ENCODE measurements around the gene FAM20C. TPM values are rescaled to one million over a fixed set of nuclear protein-coding genes. Genes with fewer than 3 reads are reported as not detected.

Gene FAM20C
- total RNA-seq, 1 experiment from 2014 or later, result 62.4 TPM

- in situ Hi-C loops (cut with HindIII; ENCODE audit: low pct_unique_long_range_greater_than_20kb, low sequenced_read_pairs), result no loop called here
- BruUV-seq (replicated peaks), result no TSS peak
- H3K27me3 ChIP-seq (ENCODE audit: control insufficient read depth, insufficient read depth, low read length), result no peaks in the 10 kb centered on the region
- H3K4me3 ChIP-seq (ENCODE audit: low read depth in 2 of 2, low read length in 2 of 2), result no peak overlapping the region
- no peak for DNase-seq (ENCODE audit: low read depth, low spot score)
- intact Hi-C loops (cut with micrococcal nuclease; ENCODE audit: unreplicated experiment), result no loop called here
- H3K4me1 ChIP-seq (ENCODE audit: control insufficient read depth, insufficient read depth, low read length), result peaks cover 11% of the 10 kb centered on the region
- H3K27ac ChIP-seq (ENCODE audit: low read length), result no peak overlapping the region
- no peaks in the 10 kb centered on the region for H3K9me3 ChIP-seq (ENCODE audit: control insufficient read depth, insufficient read depth, low read depth, low read length)
- TF ChIP-seq REST (IDR thresholded peaks at IDR 0.05; ENCODE audit: insufficient read depth in 1 of 2, low read depth in 2 of 2, low read length in 1 of 2), result no peak
- no peak for TF ChIP-seq POLR2AphosphoS5 (IDR thresholded peaks at IDR 0.05; ENCODE audit: low read depth, low read length)
- no peak for TF ChIP-seq CTCF (IDR thresholded peaks at IDR 0.05)
- TF ChIP-seq TCF7L2 (IDR thresholded peaks at IDR 0.05; ENCODE audit: low read depth, low read length), result no peak
- no peak for TF ChIP-seq SIN3A (IDR thresholded peaks at IDR 0.05; ENCODE audit: borderline replicate concordance, insufficient read depth, low read depth, low read length)
- no peak for ATAC-seq
- peaks cover 2% of the 10 kb centered on the region; the same call in 1 of the 2 replicates for H3K36me3 ChIP-seq (ENCODE audit: control insufficient read depth, insufficient read depth, low read length)
- POLR2A ChIA-PET, result no interaction called here
- CTCF ChIA-PET, result no interaction called here
These were observed 5.3 kb downstream of the FAM20C start for GRCh38 chr7:197413-198335.

GRCh38 chr7:199483-200249 lies 7.3 kb downstream of the FAM20C start:
- H3K36me3 ChIP-seq (ENCODE audit: control insufficient read depth, insufficient read depth, low read length), result no peaks in the 10 kb centered on the region
- no peaks in the 10 kb centered on the region for H3K9me3 ChIP-seq (ENCODE audit: control insufficient read depth, insufficient read depth, low read depth, low read length)
- ChIA-PET CTCF (interaction anchor here (0.6 kb wide), 1 partner anchor 40 kb away, joined by 3 read pairs; no protein-coding TSS in a partner anchor), POLR2A (no interaction called here)
- H3K27ac ChIP-seq (ENCODE audit: low read length), result no peak overlapping the region
- DNase-seq (ENCODE audit: low read depth, low spot score) (no peak), ATAC-seq (no peak)
- no peak overlapping the region for H3K4me3 ChIP-seq (ENCODE audit: low read depth in 2 of 2, low read length in 2 of 2)
- intact Hi-C loops (cut with micrococcal nuclease; ENCODE audit: unreplicated experiment) (no loop called here), in situ Hi-C loops (cut with HindIII; ENCODE audit: low pct_unique_long_range_greater_than_20kb, low sequenced_read_pairs) (no loop called here)
- H3K27me3 ChIP-seq (ENCODE audit: control insufficient read depth, insufficient read depth, low read length), result no peaks in the 10 kb centered on the region
- BruUV-seq (replicated peaks), result no TSS peak
- TF ChIP-seq REST (IDR thresholded peaks at IDR 0.05; ENCODE audit: insufficient read depth in 1 of 2, low read depth in 2 of 2, low read length in 1 of 2) (no peak), POLR2AphosphoS5 (IDR thresholded peaks at IDR 0.05; ENCODE audit: low read depth, low read length) (no peak), SIN3A (IDR thresholded peaks at IDR 0.05; ENCODE audit: borderline replicate concordance, insufficient read depth, low read depth, low read length) (no peak), CTCF (IDR thresholded peaks at IDR 0.05) (no peak), TCF7L2 (IDR thresholded peaks at IDR 0.05; ENCODE audit: low read depth, low read length) (no peak)
- peaks cover 4% of the 10 kb centered on the region for H3K4me1 ChIP-seq (ENCODE audit: control insufficient read depth, insufficient read depth, low read length)

Measured in Panc1 (cell line).